Measurements from ENCODE around the gene SLC25A24. TPM values are rescaled to one million over a fixed set of nuclear protein-coding genes. Genes with fewer than 3 reads are reported as not detected.
"Not testable (repeated sequence)": the region's sequence is repeated elsewhere in the genome, so short reads cannot be mapped to it uniquely, and the experiment has no call there.

The SLC25A24 gene
- total RNA-seq: 12.7 TPM

GRCh38 chr1:108199781-108200686, at the start of gene SLC25A24:
TSS of gene SLC25A24 (minus strand) at chr1:108200343. CDS start at chr1:108200138, 205 bp downstream.
- DNase-seq (ENCODE audit: low read depth in 2 of 3, low spot score in 2 of 3): peak; percentile 33 to 78 (median 77)

- not testable (repeated sequence) for DNase-seq (ENCODE audit: low read depth in 2 of 3, low spot score in 2 of 3)
Measured at GRCh38 chr1:108243976-108244375, 43.8 kb upstream of the SLC25A24 start, which contains the start of gene NBPF4. TSS of gene NBPF4 (minus strand) at chr1:108244076. CDS start at chr1:108243761, 315 bp downstream.

- not testable (repeated sequence) for DNase-seq (ENCODE audit: low read depth in 2 of 3, low spot score in 2 of 3)
Measured at GRCh38 chr1:108239426-108239825, 39.3 kb upstream of the SLC25A24 start.

- not testable (repeated sequence) for DNase-seq (ENCODE audit: low read depth in 2 of 3, low spot score in 2 of 3)
Measured at GRCh38 chr1:108235308-108235707, 35.2 kb upstream of the SLC25A24 start.

- not testable (repeated sequence) for DNase-seq (ENCODE audit: low read depth in 2 of 3, low spot score in 2 of 3)
Measured at GRCh38 chr1:108232183-108232582, 32.0 kb upstream of the SLC25A24 start.

GRCh38 chr1:108229976-108230375, 29.8 kb upstream of the SLC25A24 start:
- DNase-seq (ENCODE audit: low read depth in 2 of 3, low spot score in 2 of 3): not testable (repeated sequence)

- DNase-seq (ENCODE audit: low read depth in 2 of 3, low spot score in 2 of 3): not testable (repeated sequence)
Measured at GRCh38 chr1:108227772-108228171, 27.6 kb upstream of the SLC25A24 start.

- DNase-seq (ENCODE audit: low read depth in 2 of 3, low spot score in 2 of 3): not testable (repeated sequence)
Measured at GRCh38 chr1:108226855-108227254, 26.7 kb upstream of the SLC25A24 start.

GRCh38 chr1:108223226-108223625, 23.1 kb upstream of the SLC25A24 start:
- not testable (repeated sequence) for DNase-seq (ENCODE audit: low read depth in 2 of 3, low spot score in 2 of 3)

GRCh38 chr1:108217515-108218174, 17.5 kb upstream of the SLC25A24 start:
- not testable (repeated sequence) for DNase-seq (ENCODE audit: low read depth in 2 of 3, low spot score in 2 of 3)

GRCh38 chr1:108217007-108217406, 16.9 kb upstream of the SLC25A24 start:
- DNase-seq (ENCODE audit: low read depth in 2 of 3, low spot score in 2 of 3): not testable (repeated sequence)

- DNase-seq (ENCODE audit: low read depth in 2 of 3, low spot score in 2 of 3): not testable (repeated sequence)
Measured at GRCh38 chr1:108216028-108216890, 16.1 kb upstream of the SLC25A24 start.

GRCh38 chr1:108214641-108215465, 14.7 kb upstream of the SLC25A24 start:
- peak in 1 of 3 donors; percentile 42 for DNase-seq (ENCODE audit: low read depth in 2 of 3, low spot score in 2 of 3)

- DNase-seq (ENCODE audit: low read depth in 2 of 3, low spot score in 2 of 3): no peak
Measured at GRCh38 chr1:108211014-108211413, 10.9 kb upstream of the SLC25A24 start.

- no peak for DNase-seq (ENCODE audit: low read depth in 2 of 3, low spot score in 2 of 3)
Measured at GRCh38 chr1:108209456-108210108, 9.4 kb upstream of the SLC25A24 start.

- DNase-seq (ENCODE audit: low read depth in 2 of 3, low spot score in 2 of 3): no peak
Measured at GRCh38 chr1:108208724-108209446, 8.7 kb upstream of the SLC25A24 start.

GRCh38 chr1:108203582-108203981, 3.4 kb upstream of the SLC25A24 start:
- not testable (repeated sequence) for DNase-seq (ENCODE audit: low read depth in 2 of 3, low spot score in 2 of 3)

- no peak for DNase-seq (ENCODE audit: low read depth in 2 of 3, low spot score in 2 of 3)
Measured at GRCh38 chr1:108201687-108202086, 1.5 kb upstream of the SLC25A24 start.
